Liver (tissue), 9 donors: ENCODE data around the gene AP1M2. TPM values are rescaled to one million over a fixed set of nuclear protein-coding genes. Genes with fewer than 3 reads are reported as not detected.

Experiments
- DNase-seq: peaks from one replicate; pipeline ENCODE4 v3.0.0-alpha.2; 2017; ENCODE audit warnings: low spot score
- H3K27ac ChIP-seq, 2 donors: one replicate each; pipeline ENCODE4 v1.7.0; 2013; ENCODE audit warnings: inconsistent platforms in 2 of 2, low read length in 2 of 2, control low read depth in 1 of 2, low read depth in 1 of 2, mild to moderate bottlenecking in 1 of 2
- H3K27me3 ChIP-seq, 4 donors: one replicate each; pipeline versions ENCODE4 v1.6.1 to v1.7.0; 2013; ENCODE audit warnings: low read length in 3 of 4, inconsistent platforms in 1 of 4, mild to moderate bottlenecking in 1 of 4, moderate library complexity in 1 of 4; ENCODE audit not compliant: control insufficient read depth in 4 of 4, insufficient read depth in 4 of 4
- H3K36me3 ChIP-seq, 4 donors: one replicate each; pipeline versions ENCODE4 v1.6.1 to v1.7.0; 2013; ENCODE audit warnings: low read length in 3 of 4, mild to moderate bottlenecking in 3 of 4, low read depth in 1 of 4, moderate library complexity in 1 of 4; ENCODE audit not compliant: control insufficient read depth in 4 of 4, insufficient read depth in 3 of 4
- H3K4me1 ChIP-seq, 4 donors: one replicate each; pipeline versions ENCODE4 v1.6.1 to v1.7.0; 2013; ENCODE audit warnings: low read length in 3 of 4, mild to moderate bottlenecking in 3 of 4, moderate library complexity in 1 of 4; ENCODE audit not compliant: control insufficient read depth in 4 of 4, insufficient read depth in 4 of 4
- H3K4me3 ChIP-seq, 3 donors: one replicate each; pipeline versions ENCODE4 v1.6.1 to v1.7.0; 2013; ENCODE audit warnings: low read length in 3 of 3, control low read depth in 1 of 3, low read depth in 1 of 3, mild to moderate bottlenecking in 1 of 3
- H3K9ac ChIP-seq, 2 donors: one replicate each; pipeline ENCODE4 v1.7.0; 2013; ENCODE audit warnings: low read length in 2 of 2, mild to moderate bottlenecking in 2 of 2, moderate library complexity in 2 of 2, control low read depth in 1 of 2, low read depth in 1 of 2
- H3K9me3 ChIP-seq, 4 donors: one replicate each; pipeline versions ENCODE4 v1.6.1 to v1.7.0; 2013; ENCODE audit warnings: low read length in 3 of 4; ENCODE audit not compliant: control insufficient read depth in 4 of 4
- EGR1 ChIP-seq, 2 donors: IDR thresholded peaks; 2 replicates each; pipeline ENCODE4 v1.6.1; 2016 to 2018; ENCODE audit warnings: antibody characterized with exemption in 2 of 2, low read depth in 2 of 2
- FOXA1 ChIP-seq: IDR thresholded peaks from 2 replicates; pipeline ENCODE4 v1.6.1; 2016; ENCODE audit warnings: antibody characterized with exemption
- FOXA2 ChIP-seq: IDR thresholded peaks from 2 replicates; pipeline ENCODE4 v1.6.1; 2016; ENCODE audit warnings: antibody characterized with exemption
- HNF4A ChIP-seq, 2 donors: conservative IDR thresholded peaks; 2 replicates each; pipeline ENCODE4 v1.6.1; 2016; ENCODE audit warnings: antibody characterized with exemption in 2 of 2, mild to moderate bottlenecking in 2 of 2
- HNF4G ChIP-seq: IDR thresholded peaks from 2 replicates; pipeline ENCODE4 v1.6.1; 2016; ENCODE audit warnings: antibody characterized with exemption
- JUND ChIP-seq, 2 donors: IDR thresholded peaks; 2 replicates each; pipeline ENCODE4 v1.6.1; 2016; ENCODE audit warnings: antibody characterized with exemption in 2 of 2
- NR2F2 ChIP-seq: IDR thresholded peaks from 2 replicates; pipeline ENCODE4 v1.6.1; 2016; ENCODE audit warnings: antibody characterized with exemption
- RAD21 ChIP-seq, 2 donors: IDR thresholded peaks; 2 replicates each; pipeline ENCODE4 v1.6.1; 2016; ENCODE audit warnings: antibody characterized with exemption in 2 of 2, mild to moderate bottlenecking in 2 of 2
- REST ChIP-seq: IDR thresholded peaks from 2 replicates; pipeline ENCODE4 v1.6.1; 2016; ENCODE audit warnings: antibody characterized with exemption, mild to moderate bottlenecking
- RXRA ChIP-seq, 2 donors: IDR thresholded peaks; 2 replicates each; pipeline ENCODE4 v1.6.1; 2017 to 2018; ENCODE audit warnings: antibody characterized with exemption in 2 of 2, mild to moderate bottlenecking in 1 of 2
- SP1 ChIP-seq: IDR thresholded peaks from 2 replicates; pipeline ENCODE4 v1.6.1; 2018; ENCODE audit warnings: antibody characterized with exemption, mild to moderate bottlenecking
- TAF1 ChIP-seq: conservative IDR thresholded peaks from 2 replicates; pipeline ENCODE4 v1.6.1; 2016; ENCODE audit warnings: antibody characterized with exemption, mild to moderate bottlenecking
- YY1 ChIP-seq: IDR thresholded peaks from 2 replicates; pipeline ENCODE4 v1.6.1; 2016; ENCODE audit warnings: antibody characterized with exemption, mild to moderate bottlenecking
- ZBTB33 ChIP-seq: IDR thresholded peaks from 2 replicates; pipeline ENCODE4 v1.6.1; 2016; ENCODE audit warnings: antibody characterized with exemption
- WGBS: extraction: QIAGEN DNeasy Blood & Tissue Kit; methylation state at CpG from one replicate; pipeline ENCODE4 v1.1.7; 2013; 5-methylcytosine and 5-hydroxymethylcytosine counted together
- polyA plus RNA-seq, 2 donors: library from polyadenylated mRNA; stranded (reverse) in 1 of 2; unstranded in 1 of 2; fragments of 200-250 nt in 1 of 2; fragments of >200 nt in 1 of 2; fragmentation: Nextera tagmentation in 1 of 2; extraction: Ambion mirVana in 1 of 2; gene quantifications; one replicate each; pipeline versions ENCODE4 v1.2.1 to v1.2.3, GENCODE V29; 2013 to 2015
- total RNA-seq, 2 donors: library from RNA; depleted of rRNA; stranded (reverse); fragments of >200 nt; gene quantifications; one replicate each; pipeline ENCODE4 v1.2.3, GENCODE V29; 2014
- TF ChIP-seq, protein P1 (sequence below): IDR thresholded peaks from 2 replicates; pipeline ENCODE4 v1.6.1; 2016; ENCODE audit warnings: antibody characterized with exemption
- TF ChIP-seq, protein P2 (sequence below): fragments of 150-350 bp; IDR thresholded peaks from 2 replicates; pipeline ENCODE4 v1.5.1; 2017; ENCODE audit warnings: improper control_type of control experiment, low read depth, low read length; ENCODE audit not compliant: missing input control
- donor health status: healthy.
- donor health status: healthy.
- donor health status: healthy.
- donor health status: healthy.
- donor health status: healthy.

The AP1M2 gene
- total and polyA plus RNA-seq, 4 donors: 0.42 to 1.3 (median 0.70) TPM

- TF ChIP-seq ZBTB33 (no peak), TAF1 (no peak), HNF4A (conservative IDR thresholded peaks at IDR 0.05) (no peak)
Measured at GRCh38 chr19:10565567-10566407, 21.3 kb downstream of the AP1M2 start, which contains the start of gene KRI1 (continued).

GRCh38 chr19:10565028-10565566, 22.0 kb downstream of the AP1M2 start:
- DNase-seq: peak; percentile 59
- H3K27me3 ChIP-seq: no peaks in the 10 kb centered on the region
- TF ChIP-seq SP1: no peak
- TF ChIP-seq, protein P1, sequence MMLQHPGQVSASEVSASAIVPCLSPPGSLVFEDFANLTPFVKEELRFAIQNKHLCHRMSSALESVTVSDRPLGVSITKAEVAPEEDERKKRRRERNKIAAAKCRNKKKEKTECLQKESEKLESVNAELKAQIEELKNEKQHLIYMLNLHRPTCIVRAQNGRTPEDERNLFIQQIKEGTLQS: no peak
- no peak for TF ChIP-seq HNF4A (conservative IDR thresholded peaks at IDR 0.05)
- no peak for TF ChIP-seq HNF4G
- TF ChIP-seq TAF1: no peak
- TF ChIP-seq JUND (IDR thresholded peaks at IDR 0.05): no peak
- no peak for TF ChIP-seq FOXA1
- no peak for TF ChIP-seq YY1
- no peak for TF ChIP-seq EGR1 (IDR thresholded peaks at IDR 0.05; ENCODE audit: low read depth in 2 of 2)
- TF ChIP-seq FOXA2: no peak
- no peak for TF ChIP-seq ZBTB33
- TF ChIP-seq, protein P2, sequence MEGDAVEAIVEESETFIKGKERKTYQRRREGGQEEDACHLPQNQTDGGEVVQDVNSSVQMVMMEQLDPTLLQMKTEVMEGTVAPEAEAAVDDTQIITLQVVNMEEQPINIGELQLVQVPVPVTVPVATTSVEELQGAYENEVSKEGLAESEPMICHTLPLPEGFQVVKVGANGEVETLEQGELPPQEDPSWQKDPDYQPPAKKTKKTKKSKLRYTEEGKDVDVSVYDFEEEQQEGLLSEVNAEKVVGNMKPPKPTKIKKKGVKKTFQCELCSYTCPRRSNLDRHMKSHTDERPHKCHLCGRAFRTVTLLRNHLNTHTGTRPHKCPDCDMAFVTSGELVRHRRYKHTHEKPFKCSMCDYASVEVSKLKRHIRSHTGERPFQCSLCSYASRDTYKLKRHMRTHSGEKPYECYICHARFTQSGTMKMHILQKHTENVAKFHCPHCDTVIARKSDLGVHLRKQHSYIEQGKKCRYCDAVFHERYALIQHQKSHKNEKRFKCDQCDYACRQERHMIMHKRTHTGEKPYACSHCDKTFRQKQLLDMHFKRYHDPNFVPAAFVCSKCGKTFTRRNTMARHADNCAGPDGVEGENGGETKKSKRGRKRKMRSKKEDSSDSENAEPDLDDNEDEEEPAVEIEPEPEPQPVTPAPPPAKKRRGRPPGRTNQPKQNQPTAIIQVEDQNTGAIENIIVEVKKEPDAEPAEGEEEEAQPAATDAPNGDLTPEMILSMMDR: no peak
- 40% methylated on average over 10 of the region's 10 CpGs for WGBS
- peak overlapping the region; percentile 43 to 89 for H3K27ac ChIP-seq
- H3K9ac ChIP-seq: peak overlapping the region; percentile 52 to 57
- peaks cover 0 to 13% (median 6%) of the 10 kb centered on the region in 4 donors for H3K36me3 ChIP-seq
- peaks cover 11 to 41% (median 23%) of the 10 kb centered on the region in 4 donors for H3K4me1 ChIP-seq
- peak overlapping the region; percentile 41 to 88 (median 76) for H3K4me3 ChIP-seq
- H3K9me3 ChIP-seq: no peaks in the 10 kb centered on the region

GRCh38 chr19:10562609-10563008, 24.5 kb downstream of the AP1M2 start:
- H3K36me3 ChIP-seq: peaks cover 5 to 34% (median 18%) of the 10 kb centered on the region in 4 donors
- H3K4me3 ChIP-seq: no peak overlapping the region
- no peaks in the 10 kb centered on the region for H3K9me3 ChIP-seq
- TF ChIP-seq HNF4G (no peak), SP1 (no peak), RAD21 (IDR thresholded peaks at IDR 0.05) (no peak), NR2F2 (no peak), RXRA (IDR thresholded peaks at IDR 0.05) (no peak), REST (no peak), TAF1 (no peak), JUND (IDR thresholded peaks at IDR 0.05) (no peak), FOXA2 (no peak), ZBTB33 (no peak)
- H3K27me3 ChIP-seq: no peaks in the 10 kb centered on the region
- no peak overlapping the region for H3K9ac ChIP-seq
- WGBS: 96% methylated on average over 5 of the region's 5 CpGs
- H3K4me1 ChIP-seq: peaks cover 6 to 28% (median 13%) of the 10 kb centered on the region in 4 donors
- DNase-seq: no peak
- H3K27ac ChIP-seq: no peak overlapping the region
